Activated CD4-positive, CD25-positive, alpha-beta regulatory T cell (primary cell): ENCODE data around the gene XPA.
"Not testable (repeated sequence)": the region's sequence is repeated elsewhere in the genome, so short reads cannot be mapped to it uniquely, and the experiment has no call there.

ENCODE experiments used
- DNase-seq, 4 experiments: peaks; one replicate each; lab custom pipeline; 2025; lab: John Stamatoyannopoulos, UW

Gene XPA

GRCh38 chr9:97696803-97697601 is at the start of gene XPA:
Gene XPA (minus strand): TSS chr9:97697340. CDS start chr9:97697292, 48 bp downstream.
- peak; percentile 93 to 97 (median 94) for DNase-seq

GRCh38 chr9:97744710-97745708 is 47.9 kb upstream of the XPA start:
- DNase-seq = no peak

GRCh38 chr9:97744025-97744424 is 46.9 kb upstream of the XPA start:
- not testable (repeated sequence) for DNase-seq

GRCh38 chr9:97742545-97742944 is 45.4 kb upstream of the XPA start:
- DNase-seq = no peak

- no peak for DNase-seq
Observed at GRCh38 chr9:97741947-97742346, 44.8 kb upstream of the XPA start.

GRCh38 chr9:97740848-97741821 is 44.0 kb upstream of the XPA start:
- DNase-seq = no peak

- DNase-seq = no peak
Observed at GRCh38 chr9:97737429-97737828, 40.3 kb upstream of the XPA start.

- DNase-seq = no peak
Observed at GRCh38 chr9:97735070-97735600, 38.0 kb upstream of the XPA start.

GRCh38 chr9:97726716-97727115 is 29.6 kb upstream of the XPA start:
- no peak for DNase-seq

GRCh38 chr9:97723819-97724218 is 26.7 kb upstream of the XPA start:
- DNase-seq = no peak

- no peak for DNase-seq
Observed at GRCh38 chr9:97722331-97722730, 25.2 kb upstream of the XPA start.

- no peak for DNase-seq
Observed at GRCh38 chr9:97721396-97721795, 24.3 kb upstream of the XPA start.

- no peak for DNase-seq
Observed at GRCh38 chr9:97717866-97718265, 20.7 kb upstream of the XPA start.

GRCh38 chr9:97714435-97714834 is 17.3 kb upstream of the XPA start:
- DNase-seq = no peak

GRCh38 chr9:97711223-97711626 is 14.1 kb upstream of the XPA start:
- DNase-seq = no peak

- peak in 1 of 4 experiments; percentile 6 for DNase-seq
Observed at GRCh38 chr9:97710356-97711222, 13.4 kb upstream of the XPA start.

- DNase-seq = no peak
Observed at GRCh38 chr9:97706246-97706645, 9.1 kb upstream of the XPA start.

- DNase-seq = no peak
Observed at GRCh38 chr9:97705354-97705950, 8.3 kb upstream of the XPA start.

- no peak for DNase-seq
Observed at GRCh38 chr9:97704851-97705250, 7.7 kb upstream of the XPA start.

GRCh38 chr9:97704345-97704677 is 7.2 kb upstream of the XPA start:
- no peak for DNase-seq
